ENCODE data around the gene NDFIP1. TPM values are rescaled to one million over a fixed set of nuclear protein-coding genes. Genes with fewer than 3 reads are reported as not detected.

The NDFIP1 gene
- total and polyA plus RNA-seq, 2 of the 4 experiments (the other 2 are of a cell fraction) = 7.7 to 15.4 TPM

- Histone ChIP-seq H3K23ac (ENCODE audit: low read depth, low read length) (no peak overlapping the region), H3K4me2 (ENCODE audit: low read depth, low read length) (no peak overlapping the region), H3K18ac (ENCODE audit: low read depth, low read length) (no peak overlapping the region), H3K14ac (replicated peaks; ENCODE audit: low read depth, low read length) (no peak overlapping the region), H3K4me3 (ENCODE audit: insufficient read depth, low read depth, low read length) (no peak overlapping the region), H4K91ac (ENCODE audit: insufficient read depth, low read depth, low read length) (no peak overlapping the region), H4K20me1 (ENCODE audit: insufficient read depth, low read length) (no peaks in the 10 kb centered on the region), H2AK9ac (replicated peaks; ENCODE audit: low read depth, low read length, poor library complexity) (no peak overlapping the region), H3K4ac (ENCODE audit: low read depth, low read length) (no peak overlapping the region), H3K9ac (ENCODE audit: low read depth, low read length) (no peak overlapping the region), H3K79me1 (ENCODE audit: low read depth in 1 of 2, low read length in 2 of 2) (peaks cover 3 to 14% of the 10 kb centered on the region in 2 experiments; a peak in 3 of 4 replicates), H2BK5ac (ENCODE audit: low read depth, low read length, poor library complexity, severe bottlenecking) (no peak overlapping the region), H3K27me3 (ENCODE audit: control insufficient read depth, insufficient read depth, low read length) (no peaks in the 10 kb centered on the region), H2BK20ac (ENCODE audit: low read depth, low read length) (no peak overlapping the region), H3K9me3 (ENCODE audit: control insufficient read depth, insufficient read depth, low read length) (no peaks in the 10 kb centered on the region), H3K4me1 (ENCODE audit: control insufficient read depth, insufficient read depth, low read length) (no peaks in the 10 kb centered on the region), H4K5ac (ENCODE audit: low read depth, low read length) (no peak overlapping the region), H2AK5ac (ENCODE audit: low read depth, low read length) (no peak overlapping the region), H4K8ac (ENCODE audit: low read depth in 2 of 2, low read length in 2 of 2) (no peak overlapping the region; a peak in 1 of 4 replicates), H3K9me1 (ENCODE audit: insufficient read depth, low read length) (no peaks in the 10 kb centered on the region), H3K56ac (ENCODE audit: extremely low read depth, insufficient read depth, low read length) (no peak overlapping the region), H2AFZ (replicated peaks; ENCODE audit: low read length, poor library complexity) (no peak overlapping the region), H2BK15ac (ENCODE audit: low read depth, low read length) (no peak overlapping the region), H2BK120ac (ENCODE audit: low read depth, low read length) (no peak overlapping the region), H3K27ac (ENCODE audit: insufficient read depth, low read length) (no peak overlapping the region), H3K36me3 (ENCODE audit: control insufficient read depth, insufficient read depth, low read length) (peaks cover 20% of the 10 kb centered on the region)
- DNase-seq (peak; percentile 58), ATAC-seq (ENCODE audit: low read depth) (peak; percentile 68)
- TF ChIP-seq CTCF (conservative IDR thresholded peaks at IDR 0.05; ENCODE audit: low read depth, low read length) = peak; percentile 64
- TF ChIP-seq BHLHE40 (IDR thresholded peaks at IDR 0.05; ENCODE audit: low read depth, low read length) = no peak
- no peak for TF ChIP-seq MXI1 (IDR thresholded peaks at IDR 0.05; ENCODE audit: borderline replicate concordance, low read depth, low read length)
- TF ChIP-seq RAD21 (IDR thresholded peaks at IDR 0.05; ENCODE audit: low read length) = peak; percentile 72
- no peak for TF ChIP-seq NFE2L2 (IDR thresholded peaks at IDR 0.05; ENCODE audit: low read depth, low read length)
- TF ChIP-seq CEBPB (IDR thresholded peaks at IDR 0.05; ENCODE audit: low read depth, low read length) = no peak
- peak; percentile 45; the same call in 1 of the 2 replicates for TF ChIP-seq SMC3 (IDR thresholded peaks at IDR 0.05; ENCODE audit: low read depth, low read length)
- no peak for TF ChIP-seq CHD1 (IDR thresholded peaks at IDR 0.05; ENCODE audit: low read depth, low read length)
- no peak for TF ChIP-seq POLR2A (IDR thresholded peaks at IDR 0.05; ENCODE audit: low read depth, low read length)
- TF ChIP-seq RCOR1 (IDR thresholded peaks at IDR 0.05; ENCODE audit: insufficient replicate concordance, low read length) = no peak
- no peak for TF ChIP-seq MAZ (IDR thresholded peaks at IDR 0.05; ENCODE audit: borderline replicate concordance, low read depth, low read length)
- no peak for TF ChIP-seq ELK1 (IDR thresholded peaks at IDR 0.05; ENCODE audit: borderline replicate concordance, low read depth, low read length)
- intact Hi-C loops (cut with micrococcal nuclease) (loop anchor here (2.0 to 5.0 kb wide), 2 partner anchors 131 to 452 kb away; partner anchors contain the start of gene GNPDA1), in situ Hi-C loops (cut with MboI; ENCODE audit: low sequenced_read_pairs) (loop anchor here (10.0 kb wide), 1 partner anchor 551 kb away; no protein-coding TSS in a partner anchor), dilution Hi-C loops (cut with HindIII; ENCODE audit: low sequenced_read_pairs, unreplicated experiment) (loop anchor here (25.0 kb wide), 2 partner anchors 157 to 393 kb away; no protein-coding TSS in a partner anchor)
- WGBS, 2 experiments (ENCODE audit: extremely low coverage in 2 of 2, insufficient read length in 1 of 2) = no CpG with 5 or more reads among the region's 3 CpGs
- BruUV-seq (replicated peaks) = no TSS peak
- POLR2A ChIA-PET (ENCODE audit: unreplicated experiment) = no interaction called here
- CTCF ChIA-PET = interaction anchor here (0.6 to 1.5 kb wide), 5 partner anchors 8 to 153 kb away, joined by 3 read pairs; no protein-coding TSS in a partner anchor
Measured at GRCh38 chr5:142143878-142144277, 35.3 kb downstream of the NDFIP1 start.
